ENCODE measurements around the gene SFXN3. TPM values are rescaled to one million over a fixed set of nuclear protein-coding genes. Genes with fewer than 3 reads are reported as not detected.

SFXN3 gene
- total RNA-seq, 1 experiment from 2014 or later = 2.8 TPM

- Histone ChIP-seq H3K79me2 (ENCODE audit: insufficient read depth, low read length) (no peaks in the 10 kb centered on the region), H3K9ac (ENCODE audit: extremely low read depth, insufficient read length, low read length) (no peak overlapping the region), H4K20me1 (ENCODE audit: control insufficient read depth, insufficient read depth, insufficient read length) (no peaks in the 10 kb centered on the region), H3K4ac (ENCODE audit: low read depth, low read length) (no peak overlapping the region), H2BK5ac (ENCODE audit: insufficient read length, low read length) (no peak overlapping the region), H4K91ac (ENCODE audit: insufficient read length, low read depth, low read length) (no peak overlapping the region), H3K79me1 (ENCODE audit: insufficient read depth, low read depth, low read length, poor library complexity, severe bottlenecking) (no peaks in the 10 kb centered on the region), H3K18ac (ENCODE audit: insufficient read length, low read depth, low read length) (no peak overlapping the region), H3K4me1 (ENCODE audit: insufficient read depth, low read length) (peaks cover 2% of the 10 kb centered on the region; the same call in 1 of the 2 replicates), H2AFZ (ENCODE audit: low read length) (no peak overlapping the region), H4K8ac (replicated peaks; ENCODE audit: insufficient read length, low read depth, low read length) (no peak overlapping the region), H3T11ph (ENCODE audit: low read length) (no peak overlapping the region), H3K27me3 (ENCODE audit: insufficient read depth, low read length) (peaks cover 7% of the 10 kb centered on the region; the same call in 1 of the 2 replicates), H3K23ac (ENCODE audit: insufficient read length, low read depth, low read length) (no peak overlapping the region), H3K9me3 (ENCODE audit: control insufficient read depth, low read depth, low read length) (no peaks in the 10 kb centered on the region), H2AK5ac (ENCODE audit: insufficient read length, low read length) (no peak overlapping the region), H2BK15ac (ENCODE audit: low read depth, low read length) (no peak overlapping the region), H4K5ac (ENCODE audit: insufficient read length, low read depth, low read length) (no peak overlapping the region), H2BK12ac (ENCODE audit: insufficient read length, low read depth, low read length) (no peak overlapping the region), H3K27ac (ENCODE audit: insufficient read length, low read depth, low read length) (no peak overlapping the region), H3K14ac (ENCODE audit: insufficient read depth, low read length) (no peak overlapping the region), H3K4me2 (ENCODE audit: insufficient read depth, insufficient read length, low read length) (no peak overlapping the region), H3K56ac (ENCODE audit: insufficient read length, low read depth, low read length) (no peak overlapping the region), H2BK20ac (ENCODE audit: low read depth, low read length, poor library complexity, severe bottlenecking) (no peak overlapping the region), H2BK120ac (ENCODE audit: low read depth, low read length, poor library complexity, severe bottlenecking) (no peak overlapping the region), H3K23me2 (ENCODE audit: insufficient read length, low read depth, low read length, poor library complexity, severe bottlenecking) (peaks cover 7% of the 10 kb centered on the region)
- no peak for TF ChIP-seq CTCF (conservative IDR thresholded peaks at IDR 0.05)
- H3K27ac Mint-ChIP-seq = no peak overlapping the region
- DNase-seq = no peak
- H3K4me1 Mint-ChIP-seq = peaks cover 13 to 27% of the 10 kb centered on the region in 2 experiments
- peaks cover 59% of the 10 kb centered on the region for H3K27me3 Mint-ChIP-seq (ENCODE audit: low read depth)
- no peak overlapping the region for H3K4me3 Mint-ChIP-seq
- no peaks in the 10 kb centered on the region for H3K36me3 Mint-ChIP-seq (ENCODE audit: insufficient read depth in 1 of 3, low read depth in 3 of 3)
- WGBS (ENCODE audit: extremely low coverage, insufficient read length, low lambda C conversion rate) = no CpG with 5 or more reads among the region's 2 CpGs
- no peaks in the 10 kb centered on the region for H3K9me3 Mint-ChIP-seq
Measured at GRCh38 chr10:101040851-101041250, 9.8 kb downstream of the SFXN3 start.

Data from H9 (cell line).